Astrocyte of the cerebellum (primary cell): ENCODE measurements around the gene NUDT17.
"Not testable (repeated sequence)": the region's sequence is repeated elsewhere in the genome, so short reads cannot be mapped to it uniquely, and the experiment has no call there.

Experiments
- DNase-seq: peaks from one replicate; pipeline ENCODE4 v3.0.0-alpha.2; 2011; ENCODE audit warnings: low read depth
- H3K4me3 ChIP-seq: 2 replicates; pipeline ENCODE4 v1.5.1; 2011; ENCODE audit warnings: mild to moderate bottlenecking, low read depth, low read length, moderate library complexity
- CTCF ChIP-seq: IDR thresholded peaks from 2 replicates; pipeline ENCODE4 v1.5.1; 2012; ENCODE audit warnings: low read length, low read depth, moderate library complexity, mild to moderate bottlenecking; ENCODE audit errors: missing control alignments
- in situ Hi-C: cut with HindIII; loops from 2 replicates; pipeline ENCODE4 v1.10.0; 2017; ENCODE audit warnings: low sequenced_read_pairs

The NUDT17 gene

GRCh38 chr1:145806844-145807243 is 38.6 kb upstream of the NUDT17 start:
- DNase-seq, result no peak
- in situ Hi-C loops, result no loop called here
- TF ChIP-seq CTCF, result no peak
- no peak overlapping the region for H3K4me3 ChIP-seq

GRCh38 chr1:145812977-145813810 is 32.2 kb upstream of the NUDT17 start:
- DNase-seq, in situ Hi-C loops, H3K4me3 ChIP-seq: not testable (repeated sequence)

- H3K4me3 ChIP-seq, in situ Hi-C loops: not testable (repeated sequence)
- peak; percentile 58 for DNase-seq
These were observed 27.3 kb upstream of the NUDT17 start for GRCh38 chr1:145818095-145818494.

- DNase-seq, in situ Hi-C loops: not testable (repeated sequence)
- H3K4me3 ChIP-seq, result peak overlapping the region; percentile 86
These were observed 22.6 kb upstream of the NUDT17 start for GRCh38 chr1:145822779-145823331.

GRCh38 chr1:145823565-145824498 is 21.6 kb upstream of the NUDT17 start, which contains the start of the genes POLR3C and RNF115:
Gene POLR3C (plus strand): TSS chr1:145824200. CDS start chr1:145825777, 1,577 bp downstream.
Gene RNF115 (minus strand): TSS chr1:145824095. CDS start chr1:145823873, 222 bp downstream.
- in situ Hi-C loops, result no loop called here
- H3K4me3 ChIP-seq, result peak within 1 kb of the TSS; percentile 86
- no peak for TF ChIP-seq CTCF
- DNase-seq, result peak; percentile 78

- DNase-seq, result no peak
- peak overlapping the region; percentile 86 for H3K4me3 ChIP-seq
- TF ChIP-seq CTCF, result no peak
- in situ Hi-C loops, result no loop called here
These were observed 21.0 kb upstream of the NUDT17 start for GRCh38 chr1:145824499-145824842.

- no peak overlapping the region for H3K4me3 ChIP-seq
- in situ Hi-C loops, result no loop called here
- no peak for DNase-seq
- no peak for TF ChIP-seq CTCF
These were observed 19.4 kb upstream of the NUDT17 start for GRCh38 chr1:145826030-145826429.
